BLaER1 (cell line): ENCODE data around the gene CASTOR1.

Experiments used
- H3K27ac ChIP-seq: shearing (Covaris generic); formaldehyde crosslinking; 2 replicates; pipeline ENCODE4 v1.8.1; 2022
- H3K27me3 ChIP-seq: shearing (Covaris generic); formaldehyde crosslinking; 2 replicates; pipeline ENCODE4 v1.8.1; 2022
- H3K36me3 ChIP-seq: shearing (Covaris generic); formaldehyde crosslinking; 2 replicates; pipeline ENCODE4 v1.8.1; 2022
- H3K4me1 ChIP-seq: shearing (Covaris generic); formaldehyde crosslinking; 2 replicates; pipeline ENCODE4 v1.8.1; 2022
- H3K4me2 ChIP-seq: shearing (Covaris generic); formaldehyde crosslinking; 2 replicates; pipeline ENCODE4 v1.8.1; 2022
- H3K4me3 ChIP-seq: shearing (Covaris generic); formaldehyde crosslinking; 2 replicates; pipeline ENCODE4 v1.8.1; 2022
- H3K9ac ChIP-seq: shearing (Covaris generic); formaldehyde crosslinking; 2 replicates; pipeline ENCODE4 v1.8.1; 2022
- H3K9me3 ChIP-seq: shearing (Covaris generic); formaldehyde crosslinking; 2 replicates; pipeline ENCODE4 v1.8.1; 2022
- H4K20me1 ChIP-seq: shearing (Covaris generic); formaldehyde crosslinking; 2 replicates; pipeline ENCODE4 v1.8.1; 2022
- Cebpa-rat ChIP-seq: shearing (Covaris generic); IDR thresholded peaks from 2 replicates; pipeline ENCODE4 v1.8.1; 2022

CASTOR1 gene

DNA sequence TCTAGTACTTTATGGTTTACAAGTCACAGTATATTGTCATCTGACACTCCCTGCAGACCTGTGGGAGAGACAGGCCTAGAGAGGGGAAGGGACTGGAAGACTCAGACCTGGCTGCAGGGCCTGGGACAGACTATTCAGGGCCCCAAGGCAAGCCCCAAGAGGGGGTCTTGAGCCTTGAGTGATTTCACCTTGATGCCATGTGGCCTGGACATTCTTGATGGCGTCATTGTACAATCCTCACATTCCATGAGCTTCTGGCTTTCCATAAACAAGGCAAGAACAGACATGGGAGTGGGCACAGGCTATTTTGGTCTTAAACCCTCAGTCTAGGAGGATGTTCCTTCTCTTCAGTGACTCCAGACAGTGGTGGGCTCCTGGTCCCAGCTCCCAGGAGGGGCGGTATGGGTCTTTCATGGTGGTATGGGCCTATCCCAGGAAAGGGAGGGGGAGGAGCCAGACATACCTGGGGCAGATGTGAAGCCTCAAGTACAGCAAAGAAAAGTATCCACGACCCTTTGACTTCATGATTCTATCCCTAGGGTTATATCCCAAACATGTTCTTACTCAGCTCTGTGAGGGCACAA, 39.3 kb upstream of the CASTOR1 start:
- no peak for TF ChIP-seq Cebpa-rat
- Histone ChIP-seq H3K9ac (no peak overlapping the region), H3K27me3 (no peaks in the 10 kb centered on the region), H3K9me3 (no peaks in the 10 kb centered on the region), H3K36me3 (peaks cover 31% of the 10 kb centered on the region), H3K4me2 (no peak overlapping the region), H4K20me1 (peaks cover 18% of the 10 kb centered on the region), H3K4me3 (no peak overlapping the region), H3K27ac (no peak overlapping the region), H3K4me1 (peaks cover 34% of the 10 kb centered on the region)

DNA sequence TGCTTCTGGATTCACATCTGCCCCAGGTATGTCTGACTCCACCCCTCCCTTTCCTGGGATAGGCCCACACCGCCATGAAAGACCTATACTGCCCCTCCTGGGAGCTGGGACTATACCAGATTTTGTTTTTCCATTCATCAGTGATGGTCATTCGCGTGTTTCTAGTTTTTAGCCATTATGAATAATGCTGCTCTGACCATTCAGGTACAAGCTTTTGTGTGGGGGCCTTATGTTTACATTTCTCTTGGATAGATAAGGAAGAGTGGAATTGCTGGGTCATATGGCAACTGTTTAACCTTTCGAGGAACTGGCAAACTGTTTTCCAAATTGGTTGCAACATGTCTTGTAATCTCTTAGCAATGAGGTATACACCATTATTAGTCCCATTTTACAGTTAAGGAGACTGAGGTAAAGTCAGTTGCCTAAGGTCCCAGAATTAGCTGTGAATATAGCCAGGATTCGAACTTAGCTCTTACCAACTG, 38.6 kb upstream of the CASTOR1 start:
- no peak overlapping the region for H3K9ac ChIP-seq
- H3K4me2 ChIP-seq = peak overlapping the region; percentile 91
- H3K9me3 ChIP-seq = no peaks in the 10 kb centered on the region

DNA sequence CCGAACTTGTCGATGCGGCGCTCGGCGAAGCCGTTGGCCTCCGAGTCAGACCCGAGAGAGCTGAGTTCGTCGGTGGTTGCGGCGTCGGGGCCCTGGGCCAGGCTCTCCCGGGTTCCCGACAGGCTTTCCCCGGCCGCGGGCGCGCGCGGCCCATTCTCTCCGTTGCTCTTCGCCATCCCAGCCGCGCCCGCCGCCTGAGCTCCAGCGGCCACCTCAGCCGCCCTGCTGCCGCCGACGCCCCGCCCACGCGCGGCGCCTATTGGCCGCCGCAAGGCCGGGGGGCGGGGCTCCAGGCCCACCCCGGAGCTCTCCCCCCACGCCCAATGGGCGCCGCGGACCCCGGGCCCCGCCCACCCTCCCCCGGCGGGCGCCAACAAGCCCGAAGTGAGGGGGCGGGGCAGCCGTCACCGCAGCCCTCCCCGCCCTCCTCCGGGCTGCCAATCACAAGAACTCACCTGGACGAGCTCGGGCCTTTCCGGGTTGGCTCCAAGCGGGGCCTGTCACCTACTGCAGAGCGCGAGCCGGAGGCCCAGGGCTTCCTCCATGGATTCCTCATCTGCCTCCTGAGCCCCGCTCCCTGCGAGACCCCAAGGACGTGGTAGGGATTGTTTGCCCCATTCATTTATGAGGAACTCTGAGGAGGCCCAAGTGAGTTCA, 37.5 kb upstream of the CASTOR1 start, which contains the start of gene TBC1D10A:
TBC1D10A (minus strand) TSS at position 236 of the 657 bp plus-strand sequence; CDS start at position 176, 60 bp downstream.
- H3K36me3 ChIP-seq = peaks cover 24% of the 10 kb centered on the region
- H3K4me3 ChIP-seq = peak within 1 kb of the TSS; percentile 83
- H3K27ac ChIP-seq = peak within 1 kb of the TSS; percentile 73
- peak within 1 kb of the TSS; percentile 92 for H3K4me2 ChIP-seq
- H4K20me1 ChIP-seq = peaks cover 22% of the 10 kb centered on the region
- H3K9ac ChIP-seq = peak within 1 kb of the TSS; percentile 84
- H3K27me3 ChIP-seq = no peaks in the 10 kb centered on the region
- TF ChIP-seq Cebpa-rat = no peak
- H3K4me1 ChIP-seq = peaks cover 51% of the 10 kb centered on the region
- H3K9me3 ChIP-seq = no peaks in the 10 kb centered on the region

More for the DNA sequence above, 38.6 kb upstream of the CASTOR1 start:
- Histone ChIP-seq H3K27me3 (no peaks in the 10 kb centered on the region), H3K27ac (no peak overlapping the region), H3K4me1 (peaks cover 40% of the 10 kb centered on the region), H4K20me1 (peaks cover 22% of the 10 kb centered on the region), H3K4me3 (no peak overlapping the region), H3K36me3 (peaks cover 30% of the 10 kb centered on the region)
- TF ChIP-seq Cebpa-rat = no peak

DNA sequence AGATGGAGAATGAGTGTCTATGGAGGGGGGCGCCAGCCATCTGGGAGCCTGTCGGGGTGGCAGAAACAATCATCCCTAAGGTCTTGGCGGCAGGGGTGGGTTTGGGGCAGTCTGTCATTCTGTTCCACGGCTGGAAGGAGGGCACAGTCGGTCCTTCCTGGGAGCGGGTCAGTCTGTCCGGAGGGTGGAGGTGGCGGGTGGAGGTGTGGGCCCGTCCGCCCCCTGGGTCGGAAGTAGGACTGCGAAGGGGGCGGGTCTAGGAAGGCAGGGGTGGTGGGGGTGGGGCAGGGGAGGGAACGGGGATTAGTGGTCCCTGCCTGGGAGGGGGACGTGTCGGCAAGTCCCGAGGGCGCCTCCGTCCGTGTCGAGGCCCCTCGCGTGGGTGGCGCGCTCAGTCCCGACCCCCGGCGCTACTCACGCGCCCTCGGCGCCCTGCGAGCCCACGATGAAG, 37.0 kb upstream of the CASTOR1 start:
- H4K20me1 ChIP-seq = peaks cover 27% of the 10 kb centered on the region
- H3K36me3 ChIP-seq = peaks cover 24% of the 10 kb centered on the region
- no peaks in the 10 kb centered on the region for H3K27me3 ChIP-seq
- peak overlapping the region; percentile 84 for H3K9ac ChIP-seq
- peak overlapping the region; percentile 92 for H3K4me2 ChIP-seq
- no peaks in the 10 kb centered on the region for H3K9me3 ChIP-seq
- peak overlapping the region; percentile 83 for H3K4me3 ChIP-seq
- TF ChIP-seq Cebpa-rat = no peak
- peaks cover 57% of the 10 kb centered on the region for H3K4me1 ChIP-seq
- peak overlapping the region; percentile 73 for H3K27ac ChIP-seq

DNA sequence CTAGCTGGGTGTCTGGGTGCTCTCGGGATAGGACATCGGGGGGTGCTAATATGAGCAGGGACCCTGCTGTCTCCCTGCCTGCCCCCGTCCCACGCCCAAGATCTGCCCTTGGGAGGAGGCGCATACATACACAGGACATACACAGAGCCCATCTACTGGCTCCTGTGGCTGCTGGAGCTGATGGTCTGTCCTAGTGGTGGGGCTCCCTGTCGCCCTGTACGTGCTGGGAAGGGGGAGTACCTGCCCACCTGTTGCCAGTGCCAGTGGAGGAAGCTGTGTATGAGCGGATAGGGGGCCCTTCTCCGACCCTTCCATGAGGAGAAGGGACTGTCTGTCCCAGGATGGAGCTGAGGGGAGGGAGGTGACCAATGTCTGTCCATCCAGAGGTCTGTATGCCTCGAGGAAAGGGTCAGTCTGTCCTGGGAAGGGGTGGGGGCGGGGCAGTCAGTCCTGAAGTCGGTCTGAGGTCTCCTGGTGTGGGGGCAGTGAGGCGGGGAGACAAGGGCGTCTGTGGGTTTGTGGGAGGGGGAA, 36.5 kb upstream of the CASTOR1 start:
- peak overlapping the region; percentile 92 for H3K4me2 ChIP-seq
- H3K9ac ChIP-seq = peak overlapping the region; percentile 84
- H3K27me3 ChIP-seq = no peaks in the 10 kb centered on the region
- peaks cover 61% of the 10 kb centered on the region for H3K4me1 ChIP-seq
- no peaks in the 10 kb centered on the region for H3K9me3 ChIP-seq
- peak overlapping the region; percentile 83 for H3K4me3 ChIP-seq
- TF ChIP-seq Cebpa-rat = no peak
- peaks cover 27% of the 10 kb centered on the region for H4K20me1 ChIP-seq
- H3K36me3 ChIP-seq = peaks cover 24% of the 10 kb centered on the region
- H3K27ac ChIP-seq = peak overlapping the region; percentile 73

DNA sequence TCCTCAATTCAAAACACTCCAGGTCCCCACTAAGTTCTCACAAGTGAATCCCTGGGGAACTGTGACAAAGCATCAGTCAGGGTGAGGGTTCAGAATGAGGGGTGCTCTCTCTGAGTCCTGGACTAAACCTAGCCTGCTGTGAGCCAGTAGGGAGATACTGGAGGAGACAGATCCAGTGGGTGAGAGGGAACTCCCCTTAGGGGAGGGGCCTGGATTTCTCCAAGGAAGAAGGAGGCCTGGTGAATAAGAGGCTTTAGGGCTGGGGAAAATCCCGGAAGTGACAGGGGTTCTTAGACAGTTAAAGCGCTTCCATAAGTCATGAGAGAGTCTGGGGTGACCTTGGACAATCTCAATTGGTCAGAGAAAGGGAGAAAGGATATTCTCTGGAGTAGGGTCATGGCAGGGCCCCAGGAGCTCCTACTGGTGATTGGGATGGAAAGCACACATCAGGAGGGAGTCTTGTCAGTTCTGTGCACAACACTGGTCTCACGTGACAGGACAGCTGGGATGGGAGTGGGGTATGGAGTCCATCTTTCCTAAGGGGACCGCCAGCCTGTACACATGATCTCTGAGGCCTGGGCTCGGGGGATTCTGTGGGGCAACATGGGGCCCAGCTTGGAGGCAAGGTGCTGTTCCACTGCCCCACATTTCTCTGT, 35.9 kb upstream of the CASTOR1 start:
- Histone ChIP-seq H3K27me3 (no peaks in the 10 kb centered on the region), H3K4me2 (peak overlapping the region; percentile 92), H3K4me1 (peaks cover 64% of the 10 kb centered on the region), H3K4me3 (peak overlapping the region; percentile 83), H4K20me1 (peaks cover 31% of the 10 kb centered on the region), H3K9me3 (no peaks in the 10 kb centered on the region), H3K27ac (peak overlapping the region; percentile 73; the same call in 1 of the 2 replicates), H3K9ac (peak overlapping the region; percentile 84), H3K36me3 (peaks cover 25% of the 10 kb centered on the region)
- TF ChIP-seq Cebpa-rat = no peak

DNA sequence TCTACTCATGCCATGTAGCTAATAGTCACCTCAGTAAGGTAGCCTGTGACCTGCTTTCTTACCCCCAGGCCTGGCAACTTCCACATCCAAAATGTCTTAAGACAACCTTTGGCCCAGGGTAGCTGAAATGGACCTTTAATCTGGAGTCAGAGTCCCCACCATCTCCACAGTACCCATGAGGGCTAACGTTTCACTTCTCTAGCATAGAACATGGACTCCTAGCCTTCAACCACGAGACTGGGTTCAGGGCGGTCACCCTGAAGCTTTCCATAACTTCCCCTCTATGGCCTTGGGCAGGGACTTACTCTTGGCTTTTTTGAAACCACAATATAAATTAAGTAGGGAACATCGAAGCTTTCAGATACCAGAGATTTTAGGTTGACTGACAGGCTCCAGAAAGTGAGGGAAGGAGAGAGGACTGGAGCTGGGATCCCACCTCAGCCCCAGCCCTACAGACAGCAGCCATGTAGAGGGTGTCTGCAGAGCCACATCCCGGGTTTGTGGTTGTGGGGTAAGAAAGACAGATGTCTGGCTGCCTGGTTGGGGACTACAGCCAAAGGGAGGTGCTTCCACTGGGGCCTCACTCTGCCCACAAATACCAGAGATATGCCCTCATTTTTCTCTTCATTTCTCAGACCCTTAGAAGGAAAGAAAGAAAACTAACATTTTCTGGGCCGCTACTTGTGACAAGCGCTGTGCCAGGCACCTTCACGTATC, 34.9 kb upstream of the CASTOR1 start:
- Histone ChIP-seq H4K20me1 (peaks cover 33% of the 10 kb centered on the region), H3K4me3 (peak overlapping the region; percentile 83; the same call in 1 of the 2 replicates), H3K9me3 (no peaks in the 10 kb centered on the region), H3K27me3 (no peaks in the 10 kb centered on the region), H3K9ac (peak overlapping the region; percentile 84; the same call in 1 of the 2 replicates), H3K27ac (peak overlapping the region; percentile 12; the same call in 1 of the 2 replicates), H3K4me1 (peaks cover 64% of the 10 kb centered on the region), H3K36me3 (peaks cover 35% of the 10 kb centered on the region), H3K4me2 (peak overlapping the region; percentile 92)
- TF ChIP-seq Cebpa-rat = no peak

DNA sequence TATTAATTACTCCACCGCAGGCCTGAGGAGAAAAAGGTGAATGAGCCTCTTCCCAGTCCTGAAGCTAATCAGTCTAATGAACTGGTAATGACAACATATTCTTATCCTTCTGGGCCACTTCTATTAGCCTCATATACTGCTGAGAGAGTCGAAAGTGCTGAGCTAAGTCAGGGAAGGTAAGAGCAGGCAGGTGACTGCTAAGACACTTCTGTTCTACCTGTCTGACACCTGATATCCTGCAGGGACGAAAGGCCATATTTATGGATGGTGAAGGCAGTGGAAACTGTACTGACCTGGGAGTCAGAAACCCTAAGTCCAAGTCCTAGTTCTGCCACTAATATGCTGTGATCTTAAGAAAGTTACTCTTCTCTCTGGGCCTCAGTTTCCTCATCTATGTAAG, 33.9 kb upstream of the CASTOR1 start:
- no peak for TF ChIP-seq Cebpa-rat
- H3K27ac ChIP-seq = no peak overlapping the region
- no peaks in the 10 kb centered on the region for H3K9me3 ChIP-seq
- H3K27me3 ChIP-seq = no peaks in the 10 kb centered on the region
- H3K9ac ChIP-seq = no peak overlapping the region
- H3K4me3 ChIP-seq = no peak overlapping the region
- H3K36me3 ChIP-seq = peaks cover 44% of the 10 kb centered on the region
- H3K4me1 ChIP-seq = peaks cover 64% of the 10 kb centered on the region
- 0 out of 2 replicates have a peak overlapping the region, but pooled peaks have one; percentile 92 for H3K4me2 ChIP-seq
- H4K20me1 ChIP-seq = peaks cover 33% of the 10 kb centered on the region

DNA sequence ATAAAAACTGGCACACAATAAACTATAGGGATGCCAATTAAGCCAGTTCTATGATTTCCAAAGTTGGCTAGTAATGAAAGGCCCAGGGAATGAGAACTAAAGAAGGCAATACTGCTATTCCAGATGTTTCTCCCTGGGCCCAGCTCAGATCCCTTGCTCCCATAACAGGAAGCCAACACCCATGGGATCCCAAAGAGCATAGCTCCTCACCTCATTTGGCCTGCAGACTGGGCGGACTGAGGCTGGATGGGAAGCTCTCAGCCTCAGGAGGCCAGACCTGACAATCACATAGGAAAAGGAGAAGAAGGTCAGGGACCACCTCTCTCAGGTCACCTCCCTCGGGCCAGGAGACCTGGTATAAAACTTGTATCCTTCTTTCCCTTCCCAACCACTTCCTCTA, 32.2 kb upstream of the CASTOR1 start:
- peaks cover 56% of the 10 kb centered on the region for H3K4me1 ChIP-seq
- peak overlapping the region; percentile 29 for H3K4me2 ChIP-seq
- peaks cover 33% of the 10 kb centered on the region for H4K20me1 ChIP-seq

More for the DNA sequence above, 32.2 kb upstream of the CASTOR1 start:
- no peak overlapping the region for H3K9ac ChIP-seq
- no peak overlapping the region for H3K27ac ChIP-seq
- no peaks in the 10 kb centered on the region for H3K9me3 ChIP-seq
- no peak overlapping the region for H3K4me3 ChIP-seq
- TF ChIP-seq Cebpa-rat = no peak
- H3K27me3 ChIP-seq = no peaks in the 10 kb centered on the region
- peaks cover 56% of the 10 kb centered on the region for H3K36me3 ChIP-seq
